ENCODE measurements around the gene ARPP21. TPM values are rescaled to one million over a fixed set of nuclear protein-coding genes. Genes with fewer than 3 reads are reported as not detected.

Gene ARPP21
- total RNA-seq, 2 donors from 2014 or later = 0.27 TPM; not detected in 1

DNA sequence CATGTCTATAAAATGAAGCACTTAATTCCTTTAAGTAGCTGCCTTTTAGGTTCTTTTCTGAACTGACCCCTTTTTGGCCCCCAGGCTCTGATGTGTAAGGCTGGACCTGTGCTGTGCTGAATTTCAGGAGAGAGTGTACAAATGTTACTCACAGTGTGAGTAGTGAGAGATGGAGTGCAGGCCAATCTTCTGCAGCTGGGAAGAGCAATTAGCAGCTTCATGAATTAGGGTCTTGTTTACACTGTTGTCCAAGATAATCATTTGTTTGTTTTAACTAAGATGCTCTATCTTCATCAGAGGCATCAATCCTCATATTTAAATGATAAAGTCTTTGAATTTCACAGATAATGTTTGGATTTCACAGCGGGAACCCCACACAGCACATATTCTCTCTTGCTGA is 19.4 kb downstream of the ARPP21 start:
- no peak overlapping the region for H3K4me3 ChIP-seq
- H3K27ac ChIP-seq = no peak overlapping the region
- DNase-seq (ENCODE audit: low spot score) (no peak), ATAC-seq (ENCODE audit: insufficient number of reproducible peaks, low FRiP score, low read depth) (no peak)
- no peaks in the 10 kb centered on the region for H3K4me1 ChIP-seq (ENCODE audit: control insufficient read depth in 1 of 2, low read depth in 2 of 2)
- H3K36me3 ChIP-seq = no peaks in the 10 kb centered on the region
- no peaks in the 10 kb centered on the region for H3K27me3 ChIP-seq (replicated peaks; ENCODE audit: insufficient read depth)
- TF ChIP-seq, protein P1, sequence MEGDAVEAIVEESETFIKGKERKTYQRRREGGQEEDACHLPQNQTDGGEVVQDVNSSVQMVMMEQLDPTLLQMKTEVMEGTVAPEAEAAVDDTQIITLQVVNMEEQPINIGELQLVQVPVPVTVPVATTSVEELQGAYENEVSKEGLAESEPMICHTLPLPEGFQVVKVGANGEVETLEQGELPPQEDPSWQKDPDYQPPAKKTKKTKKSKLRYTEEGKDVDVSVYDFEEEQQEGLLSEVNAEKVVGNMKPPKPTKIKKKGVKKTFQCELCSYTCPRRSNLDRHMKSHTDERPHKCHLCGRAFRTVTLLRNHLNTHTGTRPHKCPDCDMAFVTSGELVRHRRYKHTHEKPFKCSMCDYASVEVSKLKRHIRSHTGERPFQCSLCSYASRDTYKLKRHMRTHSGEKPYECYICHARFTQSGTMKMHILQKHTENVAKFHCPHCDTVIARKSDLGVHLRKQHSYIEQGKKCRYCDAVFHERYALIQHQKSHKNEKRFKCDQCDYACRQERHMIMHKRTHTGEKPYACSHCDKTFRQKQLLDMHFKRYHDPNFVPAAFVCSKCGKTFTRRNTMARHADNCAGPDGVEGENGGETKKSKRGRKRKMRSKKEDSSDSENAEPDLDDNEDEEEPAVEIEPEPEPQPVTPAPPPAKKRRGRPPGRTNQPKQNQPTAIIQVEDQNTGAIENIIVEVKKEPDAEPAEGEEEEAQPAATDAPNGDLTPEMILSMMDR (IDR thresholded peaks at IDR 0.05) = no peak
- H3K9me3 ChIP-seq = no peaks in the 10 kb centered on the region

DNA sequence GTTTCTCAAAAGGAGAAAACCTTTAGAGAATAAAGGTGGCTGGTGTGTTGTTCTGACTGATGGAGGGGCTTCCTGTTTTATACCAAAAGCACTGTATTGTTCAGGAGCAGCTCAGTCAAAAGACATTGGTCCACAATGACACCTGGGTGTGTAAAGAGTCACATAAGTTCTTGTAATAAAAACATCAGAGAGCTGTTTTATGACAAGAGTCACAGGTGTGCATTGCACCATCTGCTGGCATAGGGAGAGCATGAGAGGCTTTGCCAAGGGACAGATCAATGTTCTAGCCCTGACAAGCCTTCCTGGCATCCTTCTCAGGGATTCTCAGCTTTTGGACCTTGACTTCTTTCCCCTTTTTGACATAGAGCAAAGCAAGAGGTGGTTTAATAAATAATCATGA is 20.4 kb downstream of the ARPP21 start:
- Histone ChIP-seq H3K27me3 (replicated peaks; ENCODE audit: insufficient read depth) (no peaks in the 10 kb centered on the region), H3K36me3 (no peaks in the 10 kb centered on the region), H3K27ac (no peak overlapping the region), H3K4me3 (no peak overlapping the region), H3K9me3 (no peaks in the 10 kb centered on the region), H3K4me1 (ENCODE audit: control insufficient read depth in 1 of 2, low read depth in 2 of 2) (peaks cover 0 to 6% of the 10 kb centered on the region in 2 donors)
- no peak for DNase-seq (ENCODE audit: low spot score)
- no peak for ATAC-seq (ENCODE audit: insufficient number of reproducible peaks, low FRiP score, low read depth)
- TF ChIP-seq, protein P1 (IDR thresholded peaks at IDR 0.05) = no peak

DNA sequence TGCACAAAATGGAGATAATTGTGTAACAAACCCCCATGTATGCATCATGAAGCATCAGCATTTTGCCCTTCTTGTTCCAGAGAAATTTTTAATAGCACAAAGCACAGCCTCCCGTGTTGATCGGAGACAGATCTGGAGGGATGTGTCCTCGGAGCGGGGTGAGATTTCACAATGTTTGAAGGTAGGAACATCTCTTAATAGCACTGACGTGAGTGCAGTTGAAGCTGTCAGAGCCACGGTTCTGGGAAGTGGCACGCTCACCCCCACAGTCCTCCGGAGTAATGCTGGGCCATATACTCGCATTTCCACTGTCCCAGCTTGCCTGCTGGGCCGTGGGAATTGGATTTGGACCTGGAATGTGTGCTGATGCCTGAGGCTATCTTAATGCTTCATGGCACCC is 24.1 kb downstream of the ARPP21 start:
- Histone ChIP-seq H3K27me3 (replicated peaks; ENCODE audit: insufficient read depth) (no peaks in the 10 kb centered on the region), H3K36me3 (no peaks in the 10 kb centered on the region), H3K27ac (no peak overlapping the region), H3K4me3 (no peak overlapping the region), H3K9me3 (no peaks in the 10 kb centered on the region), H3K4me1 (ENCODE audit: control insufficient read depth in 1 of 2, low read depth in 2 of 2) (peaks cover 0 to 11% of the 10 kb centered on the region in 2 donors)
- ATAC-seq (ENCODE audit: insufficient number of reproducible peaks, low FRiP score, low read depth) (no peak), DNase-seq (ENCODE audit: low spot score) (no peak)
- TF ChIP-seq, protein P1 (IDR thresholded peaks at IDR 0.05) = no peak

DNA sequence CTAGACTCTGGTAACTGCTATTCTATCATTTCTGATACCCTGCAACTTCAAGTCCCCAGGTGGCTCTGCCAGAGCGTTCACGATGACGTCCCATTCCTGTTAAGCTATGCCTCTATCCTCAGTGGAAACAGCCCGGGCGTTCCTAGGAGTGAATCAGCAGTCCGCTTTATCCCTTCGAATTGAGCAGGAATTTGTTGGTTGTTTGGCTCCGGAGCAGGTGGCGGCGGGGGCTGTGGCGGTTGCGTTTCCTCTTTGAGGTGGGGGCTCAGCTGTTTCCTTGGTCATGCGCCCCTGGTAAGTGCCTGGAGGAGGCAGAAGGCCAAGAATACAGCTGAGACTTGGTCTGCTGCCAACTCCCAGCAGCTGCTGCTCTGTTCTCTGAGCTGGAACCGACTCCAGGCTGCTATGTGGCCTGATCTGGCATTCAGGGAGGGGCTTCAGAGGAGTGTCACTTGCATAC is 25.2 kb downstream of the ARPP21 start:
- Histone ChIP-seq H3K4me3 (peak overlapping the region; percentile 60), H3K9me3 (no peaks in the 10 kb centered on the region), H3K27ac (no peak overlapping the region), H3K27me3 (replicated peaks; ENCODE audit: insufficient read depth) (no peaks in the 10 kb centered on the region), H3K4me1 (ENCODE audit: control insufficient read depth in 1 of 2, low read depth in 2 of 2) (peaks cover 0 to 11% of the 10 kb centered on the region in 2 donors), H3K36me3 (no peaks in the 10 kb centered on the region)
- TF ChIP-seq, protein P1 (IDR thresholded peaks at IDR 0.05) = no peak
- DNase-seq (ENCODE audit: low spot score) (no peak), ATAC-seq (ENCODE audit: insufficient number of reproducible peaks, low FRiP score, low read depth) (no peak)

DNA sequence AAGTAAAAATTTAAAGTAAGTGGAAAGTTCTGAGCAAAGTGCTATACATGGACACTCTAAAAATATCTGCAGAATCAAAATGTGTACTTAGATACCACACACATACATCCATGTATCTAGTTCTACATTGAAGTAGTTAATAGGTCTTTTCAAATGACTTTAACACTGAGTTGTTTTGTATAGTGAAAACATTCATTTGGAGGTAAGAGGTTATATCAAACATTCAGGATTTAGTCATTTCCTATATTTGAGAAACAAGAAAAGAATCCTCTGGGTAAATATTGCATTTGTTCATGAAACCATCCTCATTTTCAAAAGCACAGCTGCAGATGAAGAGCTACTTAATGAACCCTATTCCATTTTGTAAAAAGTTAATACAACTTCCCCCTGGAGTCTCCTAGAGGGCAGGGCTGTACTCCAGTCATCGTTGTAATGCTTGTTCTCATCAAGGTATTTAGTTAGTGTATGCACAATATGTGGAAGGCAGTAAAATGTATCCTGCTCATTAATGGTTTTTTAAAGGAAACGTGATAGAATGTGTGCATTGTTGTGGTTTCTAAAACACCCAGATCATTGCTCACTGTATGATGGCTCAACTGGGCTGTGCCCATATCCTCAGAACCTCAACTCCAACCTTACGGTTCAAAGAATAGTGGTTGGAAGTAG is 26.2 kb downstream of the ARPP21 start:
- ATAC-seq (ENCODE audit: insufficient number of reproducible peaks, low FRiP score, low read depth) = no peak
- H3K4me1 ChIP-seq (ENCODE audit: control insufficient read depth in 1 of 2, low read depth in 2 of 2) = peaks cover 0 to 11% of the 10 kb centered on the region in 2 donors

More for the DNA sequence above, 26.2 kb downstream of the ARPP21 start:
- Histone ChIP-seq H3K4me3 (no peak overlapping the region), H3K27ac (no peak overlapping the region), H3K9me3 (no peaks in the 10 kb centered on the region), H3K36me3 (no peaks in the 10 kb centered on the region), H3K27me3 (replicated peaks; ENCODE audit: insufficient read depth) (no peaks in the 10 kb centered on the region)
- TF ChIP-seq, protein P1 (IDR thresholded peaks at IDR 0.05) = no peak
- no peak for DNase-seq (ENCODE audit: low spot score)
